NOMO-1 treated with dmso at 0.1 percent for 144 hours (cell line): ENCODE measurements around the gene TNFRSF25.
"Not testable (repeated sequence)": the region's sequence is repeated elsewhere in the genome, so short reads cannot be mapped to it uniquely, and the experiment has no call there.

ENCODE experiments used
- DNase-seq: peaks from one replicate; lab custom pipeline; 2025; ENCODE audit not compliant: unreplicated experiment; lab: John Stamatoyannopoulos, UW

TNFRSF25 gene

GRCh38 chr1:6470132-6471085, 4.4 kb upstream of the TNFRSF25 start:
- no peak for DNase-seq

- DNase-seq, result no peak
Measured at GRCh38 chr1:6468729-6469461, 2.9 kb upstream of the TNFRSF25 start.

DNA sequence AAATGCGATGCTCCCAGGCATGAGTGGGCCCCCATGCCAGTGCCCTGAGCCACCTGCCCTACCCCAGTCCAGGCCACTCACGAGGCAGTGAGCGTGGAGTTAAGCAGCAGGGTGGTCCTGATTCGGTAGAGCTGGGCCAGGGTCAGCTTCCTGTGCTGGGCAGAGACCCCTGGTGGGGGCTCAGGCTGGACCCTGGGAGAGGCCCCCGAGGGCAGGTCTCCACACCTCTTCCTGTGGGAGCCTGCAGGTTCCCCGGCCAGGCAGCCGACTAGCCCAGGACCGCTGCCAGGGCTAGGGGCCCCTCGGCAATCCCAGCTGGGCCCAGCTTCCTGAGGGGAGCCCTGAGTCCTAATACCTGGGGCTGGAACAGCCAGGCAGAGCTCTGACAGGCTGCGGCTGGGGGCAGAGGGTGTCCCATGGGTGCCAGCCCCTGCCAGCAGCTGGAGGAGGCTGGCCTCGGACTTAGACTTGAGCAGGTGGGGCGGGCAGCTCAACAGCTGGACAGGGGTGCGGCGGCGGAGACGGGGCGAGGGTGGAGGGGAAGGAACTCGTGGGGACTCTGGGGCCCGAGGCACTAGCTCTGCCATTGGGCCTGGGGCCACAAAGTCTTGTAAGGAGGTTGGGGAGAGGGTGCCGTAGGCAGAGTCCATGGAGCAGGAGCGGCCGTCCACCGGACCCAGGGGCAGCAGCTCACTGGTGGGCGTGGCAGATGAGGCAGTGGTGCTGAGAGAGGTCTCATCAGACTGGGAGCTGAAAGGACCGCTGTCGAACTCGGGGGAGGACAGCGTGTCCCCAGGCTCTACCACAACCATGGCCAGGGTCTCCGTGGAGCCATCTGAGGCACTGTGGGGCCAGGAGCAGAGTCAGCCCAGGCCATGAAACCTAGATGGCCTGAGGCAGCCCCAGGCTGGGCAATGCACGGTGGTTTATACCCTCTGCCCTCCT, 2.0 kb upstream of the TNFRSF25 start:
- no peak for DNase-seq

- no peak for DNase-seq
Measured at GRCh38 chr1:6467224-6467623, 1.3 kb upstream of the TNFRSF25 start.

GRCh38 chr1:6466751-6467150, 778 bp upstream of the TNFRSF25 start:
- no peak for DNase-seq

- no peak for DNase-seq
Measured at GRCh38 chr1:6465461-6466005, 440 bp downstream of the TNFRSF25 start.

- DNase-seq, result no peak
Measured at GRCh38 chr1:6464915-6465314, 1.1 kb downstream of the TNFRSF25 start.

GRCh38 chr1:6464514-6464836, 1.5 kb downstream of the TNFRSF25 start:
- no peak for DNase-seq

- DNase-seq, result no peak
Measured at GRCh38 chr1:6463120-6463412, 2.9 kb downstream of the TNFRSF25 start.

DNA sequence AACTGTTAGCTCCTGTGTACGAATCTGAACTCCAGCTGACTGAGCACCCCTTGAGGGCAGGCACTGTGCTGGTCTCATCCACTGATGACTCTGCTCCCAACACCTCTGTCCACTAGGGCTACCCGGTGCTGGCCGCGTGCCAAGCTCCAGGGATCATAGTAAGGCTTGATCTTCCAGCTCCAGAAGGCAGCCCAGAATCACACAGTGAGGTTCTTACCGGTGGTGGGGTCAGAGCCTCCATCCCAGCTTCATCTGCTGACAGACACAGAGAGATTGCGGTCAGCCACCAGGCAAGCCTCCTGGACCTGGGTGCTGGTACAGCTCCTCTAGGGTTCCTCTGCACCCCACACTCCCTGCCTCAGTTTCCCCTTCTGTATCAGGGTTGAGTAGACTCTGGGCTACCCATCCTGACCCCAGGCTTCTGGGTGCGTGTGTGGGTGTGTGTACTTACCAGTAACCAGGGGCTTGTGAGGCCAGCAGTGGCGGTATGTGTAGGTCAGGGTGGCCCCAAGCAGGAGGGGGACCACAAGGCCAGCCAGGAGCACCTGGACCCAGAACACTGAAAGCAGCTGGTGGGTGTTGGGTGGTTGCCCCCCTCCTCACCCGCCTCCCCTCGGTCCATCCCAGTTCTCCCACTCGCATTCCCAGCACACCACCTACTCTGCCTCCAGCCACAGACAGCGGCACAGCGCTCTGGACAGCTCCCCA, 3.4 kb downstream of the TNFRSF25 start:
- DNase-seq, result no peak

- DNase-seq, result no peak
Measured at GRCh38 chr1:6461538-6462411, 4.2 kb downstream of the TNFRSF25 start.

GRCh38 chr1:6461051-6461530, 4.9 kb downstream of the TNFRSF25 start:
- no peak for DNase-seq

GRCh38 chr1:6460301-6461050, 5.5 kb downstream of the TNFRSF25 start:
- DNase-seq, result no peak

DNA sequence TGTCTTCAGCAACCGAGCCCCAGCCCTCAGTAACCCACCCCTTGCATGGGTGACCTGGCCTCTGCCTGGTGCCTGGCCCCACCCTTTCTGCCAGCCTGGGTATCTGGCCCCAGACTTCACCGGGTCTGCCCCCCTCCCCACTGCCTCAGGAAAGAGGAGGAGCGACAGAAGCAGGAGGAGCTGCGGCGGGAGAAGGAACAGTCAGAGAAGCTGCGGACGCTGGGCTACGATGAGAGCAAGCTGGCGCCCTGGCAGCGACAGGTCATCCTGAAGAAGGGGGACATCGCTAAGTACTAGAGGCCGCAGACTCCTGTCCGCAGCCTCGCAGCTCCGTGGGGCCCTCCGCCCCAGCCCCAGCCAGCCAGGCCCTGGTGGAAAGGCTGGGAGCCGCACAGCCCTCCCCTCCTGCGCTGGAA, 6.1 kb downstream of the TNFRSF25 start:
- DNase-seq, result no peak

GRCh38 chr1:6456800-6457466, 9.0 kb downstream of the TNFRSF25 start:
- no peak for DNase-seq

DNA sequence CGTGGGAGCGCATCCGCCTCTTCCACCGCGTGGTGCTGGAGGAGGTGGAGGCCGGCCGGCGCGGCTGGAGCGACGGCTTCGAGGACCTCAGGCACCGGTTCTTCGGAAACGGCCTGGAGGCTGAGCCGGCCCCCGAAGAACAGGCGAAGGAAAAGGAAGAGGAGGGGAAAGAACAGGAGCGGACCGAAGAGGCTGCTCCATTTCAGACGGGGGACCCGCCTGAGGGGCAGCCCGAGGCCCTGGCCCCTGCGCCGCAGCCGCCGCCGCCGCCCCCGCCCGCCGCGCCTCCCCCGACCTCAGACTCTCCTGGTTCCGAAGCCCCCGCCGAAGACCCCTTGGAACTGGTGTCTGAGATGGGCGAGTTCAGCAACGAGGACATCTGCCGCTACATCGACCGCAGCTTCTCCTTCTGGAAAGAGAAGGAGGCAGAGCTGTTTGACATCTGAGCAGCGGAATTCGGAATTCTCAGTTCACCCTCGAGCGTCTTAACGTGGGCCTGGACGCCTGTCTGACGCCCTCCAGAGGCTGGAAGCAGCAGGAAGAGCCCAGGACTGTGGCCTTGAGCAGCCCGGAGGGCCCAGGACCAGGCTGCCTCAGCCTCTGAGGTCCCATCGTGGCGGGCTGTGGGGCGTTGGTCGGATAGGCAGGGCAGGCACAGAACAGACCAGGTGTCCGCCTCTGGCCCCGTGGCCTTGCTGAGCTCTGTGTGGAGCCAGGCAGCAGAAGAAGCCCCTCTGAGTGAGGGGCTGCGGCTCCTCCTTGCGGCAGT, 10.0 kb downstream of the TNFRSF25 start:
- DNase-seq, result not testable (repeated sequence)
